ENCODE measurements around the gene PRRG4. TPM values are rescaled to one million over a fixed set of nuclear protein-coding genes. Genes with fewer than 3 reads are reported as not detected.
"Not testable (repeated sequence)": the region's sequence is repeated elsewhere in the genome, so short reads cannot be mapped to it uniquely, and the experiment has no call there.

The PRRG4 gene
- total RNA-seq, result 0.84 TPM
- long read RNA-seq, result 0 reads

GRCh38 chr11:32829680-32830412 is at the start of gene PRRG4:
TSS of gene PRRG4 (plus strand) at chr11:32829927. CDS start at chr11:32830530, 603 bp downstream.
- DNase-seq (ENCODE audit: low spot score), result peak; percentile 92

- DNase-seq (ENCODE audit: low spot score), result not testable (repeated sequence)
These were observed 48.9 kb upstream of the PRRG4 start for GRCh38 chr11:32780839-32781238.

GRCh38 chr11:32781721-32782120 is 48.0 kb upstream of the PRRG4 start:
- DNase-seq (ENCODE audit: low spot score), result no peak

GRCh38 chr11:32785262-32785661 is 44.5 kb upstream of the PRRG4 start:
- DNase-seq (ENCODE audit: low spot score), result no peak

- DNase-seq (ENCODE audit: low spot score), result no peak
These were observed 42.9 kb upstream of the PRRG4 start for GRCh38 chr11:32786811-32787210.

- DNase-seq (ENCODE audit: low spot score), result no peak
These were observed 38.8 kb upstream of the PRRG4 start for GRCh38 chr11:32790916-32791315.

GRCh38 chr11:32792111-32792947 is 37.4 kb upstream of the PRRG4 start:
- no peak for DNase-seq (ENCODE audit: low spot score)

GRCh38 chr11:32792948-32793475 is 36.7 kb upstream of the PRRG4 start:
- DNase-seq (ENCODE audit: low spot score), result no peak

GRCh38 chr11:32794439-32794838 is 35.3 kb upstream of the PRRG4 start, which contains the start of gene CCDC73:
TSS of gene CCDC73 (minus strand) at chr11:32794662. CDS start at chr11:32760243, 34,419 bp downstream.
- DNase-seq (ENCODE audit: low spot score), result no peak

- DNase-seq (ENCODE audit: low spot score), result no peak
These were observed 33.3 kb upstream of the PRRG4 start for GRCh38 chr11:32796425-32796824.

GRCh38 chr11:32809313-32809712 is 20.4 kb upstream of the PRRG4 start:
- no peak for DNase-seq (ENCODE audit: low spot score)

- no peak for DNase-seq (ENCODE audit: low spot score)
These were observed 12.4 kb upstream of the PRRG4 start for GRCh38 chr11:32817181-32817851.

- DNase-seq (ENCODE audit: low spot score), result no peak
These were observed 11.9 kb upstream of the PRRG4 start for GRCh38 chr11:32817852-32818183.

- no peak for DNase-seq (ENCODE audit: low spot score)
These were observed 10.5 kb upstream of the PRRG4 start for GRCh38 chr11:32819187-32819586.

GRCh38 chr11:32820497-32820896 is 9.2 kb upstream of the PRRG4 start:
- DNase-seq (ENCODE audit: low spot score), result no peak

GRCh38 chr11:32821517-32821916 is 8.2 kb upstream of the PRRG4 start:
- no peak for DNase-seq (ENCODE audit: low spot score)

GRCh38 chr11:32821917-32822560 is 7.7 kb upstream of the PRRG4 start:
- DNase-seq (ENCODE audit: low spot score), result no peak

- DNase-seq (ENCODE audit: low spot score), result not testable (repeated sequence)
These were observed 6.1 kb upstream of the PRRG4 start for GRCh38 chr11:32823617-32824016.

GRCh38 chr11:32826113-32826512 is 3.6 kb upstream of the PRRG4 start:
- no peak for DNase-seq (ENCODE audit: low spot score)

GRCh38 chr11:32827276-32827675 is 2.5 kb upstream of the PRRG4 start:
- no peak for DNase-seq (ENCODE audit: low spot score)

GRCh38 chr11:32829157-32829679 is 509 bp upstream of the PRRG4 start:
- DNase-seq (ENCODE audit: low spot score), result no peak
